ENCODE data around the gene XRCC4.
"Not testable (repeated sequence)": the region's sequence is repeated elsewhere in the genome, so short reads cannot be mapped to it uniquely, and the experiment has no call there.

XRCC4 gene

DNA sequence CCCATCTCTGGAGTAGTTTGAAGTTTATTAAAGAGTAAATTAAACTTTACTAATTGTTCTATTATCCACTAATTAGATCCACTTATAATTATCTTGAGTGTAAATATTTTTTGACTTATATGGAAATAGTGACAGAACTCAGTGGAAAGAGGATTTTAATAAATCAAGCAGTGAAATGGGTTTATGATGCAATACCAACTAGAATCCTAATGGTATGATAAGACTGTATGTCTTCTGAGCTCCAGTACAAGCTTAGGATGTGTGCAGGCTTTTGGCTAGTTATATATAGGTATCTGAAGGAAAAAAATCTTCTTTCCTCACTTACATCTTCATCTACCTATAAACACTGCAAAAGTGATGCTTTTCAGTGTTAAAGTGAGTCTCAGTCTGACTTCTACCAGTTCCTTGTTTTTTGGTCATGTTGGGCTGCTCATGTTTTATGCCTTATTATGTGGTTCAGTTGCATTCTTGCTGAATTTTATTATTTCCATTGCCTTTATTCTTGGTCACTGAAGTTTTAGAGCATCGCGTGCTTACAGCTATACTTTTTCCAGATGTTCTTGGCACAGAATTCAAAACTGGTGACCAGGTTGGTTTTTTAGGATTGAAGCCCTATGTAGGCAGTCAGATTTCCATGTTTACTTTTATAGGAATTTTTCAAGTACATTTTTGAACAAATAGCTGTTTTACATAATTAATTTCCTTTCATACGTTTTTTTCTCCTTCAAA is 30.5 kb downstream of the XRCC4 start:
- no peak for DNase-seq (ENCODE audit: low read depth in 1 of 2, low spot score in 1 of 2)

DNA sequence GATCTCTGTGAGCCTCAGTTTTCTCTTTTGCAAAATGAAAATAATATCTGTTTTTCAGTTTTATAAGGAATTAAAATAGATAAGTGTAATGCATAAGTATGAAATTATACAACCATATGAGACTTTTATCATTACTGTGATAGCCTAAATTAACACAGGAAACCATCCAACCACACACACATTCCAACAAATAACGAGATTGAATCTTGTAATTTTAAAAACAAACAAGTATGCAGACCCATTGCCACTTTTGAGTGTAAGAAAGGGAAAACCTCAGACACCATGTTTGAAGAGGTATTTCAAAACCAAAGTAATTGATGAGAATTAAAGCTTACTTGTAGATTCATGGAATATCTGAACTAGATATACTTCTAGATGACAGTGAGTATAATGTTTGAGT is 32.0 kb downstream of the XRCC4 start:
- no peak for DNase-seq (ENCODE audit: low read depth in 1 of 2, low spot score in 1 of 2)

DNA sequence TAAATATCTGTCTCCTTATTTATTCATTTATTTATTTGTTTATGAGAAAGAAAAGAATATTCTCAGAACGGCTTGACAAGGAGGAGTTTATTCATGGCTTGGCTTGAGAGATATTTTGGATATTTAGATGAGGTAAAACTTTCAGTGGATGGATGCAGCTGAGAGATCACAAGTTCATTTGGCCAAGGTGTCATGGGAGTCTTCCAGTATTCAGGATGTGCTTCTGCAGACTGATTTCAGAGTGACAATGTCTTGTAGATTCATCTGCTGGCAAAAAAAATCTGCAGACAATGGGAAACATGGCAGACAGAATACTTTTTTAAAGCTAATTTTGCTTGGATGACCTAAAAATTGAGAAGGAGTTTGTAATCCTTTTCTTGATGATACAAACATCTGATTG is 38.5 kb downstream of the XRCC4 start:
- no peak for DNase-seq (ENCODE audit: low read depth in 1 of 2, low spot score in 1 of 2)

DNA sequence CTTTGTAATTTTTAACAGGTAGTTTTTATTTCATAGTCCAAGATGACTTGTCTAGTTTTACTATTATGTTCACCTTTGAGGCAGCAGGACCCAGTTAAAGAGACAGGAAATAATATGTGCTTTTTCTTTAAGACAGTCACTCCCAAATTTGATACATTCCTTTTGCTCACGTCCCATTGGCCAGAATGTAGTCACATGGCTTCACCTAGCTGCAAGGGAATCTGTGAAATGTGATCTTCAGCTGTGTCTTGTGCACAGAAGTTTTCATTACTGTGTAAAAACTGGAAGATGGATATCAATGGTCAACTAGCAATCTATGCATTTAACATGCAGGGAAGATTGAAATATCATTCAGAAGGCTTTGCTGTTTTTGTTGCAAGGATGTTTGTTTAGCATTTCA is 41.1 kb downstream of the XRCC4 start:
- no peak for DNase-seq (ENCODE audit: low read depth in 1 of 2, low spot score in 1 of 2)

DNA sequence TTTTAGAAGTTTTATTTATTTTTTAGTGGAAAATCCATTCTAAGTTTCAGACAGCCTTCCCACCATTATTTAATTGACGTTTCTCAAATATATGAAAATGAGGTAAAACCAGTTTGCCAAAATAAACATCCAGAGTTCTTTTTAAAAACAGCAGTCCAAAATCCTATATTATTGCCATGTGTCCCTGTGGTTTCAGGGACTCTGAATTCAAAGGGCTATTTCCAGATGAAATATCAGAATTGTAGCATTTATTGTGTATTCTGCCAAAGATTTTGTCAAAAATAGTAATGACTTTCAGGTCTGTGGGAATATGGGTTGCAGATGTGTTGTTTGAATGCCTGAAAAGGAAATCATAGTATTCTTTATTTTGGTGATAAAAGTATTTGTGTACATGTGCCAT is 41.6 kb downstream of the XRCC4 start:
- no peak for DNase-seq (ENCODE audit: low read depth in 1 of 2, low spot score in 1 of 2)

DNA sequence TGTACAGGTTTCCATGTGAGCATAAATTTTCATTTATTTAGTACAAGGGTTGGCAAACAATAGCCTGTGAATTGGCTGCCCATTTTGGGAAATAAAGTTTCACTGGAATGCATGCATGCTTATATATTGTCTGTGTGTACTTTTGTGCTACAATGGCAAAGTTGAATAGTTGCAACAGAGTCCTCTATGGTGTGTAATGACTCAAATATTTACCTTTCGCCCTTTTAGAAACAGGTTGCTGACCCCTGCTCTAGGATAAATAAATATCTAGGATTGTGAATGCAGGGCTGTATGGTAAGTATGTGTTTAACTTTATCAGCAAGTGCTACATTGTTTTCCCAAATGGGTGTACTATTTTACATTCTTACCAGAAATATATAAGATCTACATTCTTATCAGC is 47.2 kb downstream of the XRCC4 start:
- no peak for DNase-seq (ENCODE audit: low read depth in 1 of 2, low spot score in 1 of 2)

DNA sequence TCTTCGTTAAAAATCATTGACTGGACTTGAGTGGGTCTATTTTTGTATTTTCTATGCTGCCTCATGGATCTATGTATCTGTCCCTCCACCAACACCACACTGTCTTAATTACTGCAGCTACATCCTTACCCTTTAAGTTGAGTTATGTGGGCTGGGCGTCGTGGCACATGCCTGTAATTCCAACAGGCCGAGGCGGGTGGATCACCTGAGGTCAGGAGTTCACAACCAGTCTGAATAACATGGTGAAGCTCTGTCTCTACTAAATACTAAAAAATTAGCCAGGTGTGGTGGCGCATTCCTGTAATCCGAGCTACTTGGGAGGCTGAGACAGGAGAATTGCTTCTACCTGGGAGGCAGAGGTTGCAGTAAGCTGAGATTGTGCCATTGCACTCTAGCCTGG is 48.2 kb downstream of the XRCC4 start:
- DNase-seq (ENCODE audit: low read depth in 1 of 2, low spot score in 1 of 2) = no peak

DNA sequence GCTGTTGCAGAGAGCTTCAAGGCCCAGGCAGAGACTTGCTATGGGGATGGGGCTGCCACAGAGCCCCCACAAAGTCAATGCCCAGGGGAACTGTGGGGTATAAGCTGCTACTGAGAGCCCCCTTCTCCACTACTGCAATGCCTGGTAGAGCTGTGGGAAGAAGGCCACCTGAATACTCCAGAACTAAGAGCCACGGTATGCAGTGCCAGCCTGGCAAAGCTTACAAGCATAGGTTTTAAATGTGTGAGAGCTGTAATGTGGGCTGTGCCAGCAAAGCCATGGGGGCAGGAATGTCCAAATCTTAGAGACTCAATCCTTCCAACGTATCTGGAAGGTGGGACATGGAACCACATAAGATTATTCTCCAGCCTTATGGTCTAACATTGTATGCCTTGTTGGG is 49.2 kb downstream of the XRCC4 start:
- DNase-seq (ENCODE audit: low read depth in 1 of 2, low spot score in 1 of 2) = no peak

DNA sequence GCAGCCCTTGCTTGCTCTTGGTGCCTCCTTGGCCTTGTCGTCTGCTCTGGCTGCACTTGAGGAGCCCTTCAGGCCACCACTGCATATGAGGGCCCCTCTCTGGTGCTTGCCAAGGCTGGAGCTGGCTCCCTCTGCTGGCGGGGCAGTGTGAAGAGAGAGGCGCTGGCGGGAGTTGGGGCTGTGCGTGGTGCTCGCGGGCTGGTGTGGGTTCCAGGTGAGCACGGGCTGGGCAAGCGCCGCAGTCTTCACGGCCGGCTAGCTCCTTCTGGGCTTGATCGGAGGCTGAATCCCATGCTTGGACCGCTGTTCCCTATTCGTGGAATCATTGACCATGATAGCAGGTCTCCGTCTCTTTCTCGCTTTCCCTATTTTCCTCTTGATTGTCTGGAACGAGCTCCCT is 56.5 kb downstream of the XRCC4 start:
- DNase-seq (ENCODE audit: low read depth in 1 of 2, low spot score in 1 of 2) = no peak

DNA sequence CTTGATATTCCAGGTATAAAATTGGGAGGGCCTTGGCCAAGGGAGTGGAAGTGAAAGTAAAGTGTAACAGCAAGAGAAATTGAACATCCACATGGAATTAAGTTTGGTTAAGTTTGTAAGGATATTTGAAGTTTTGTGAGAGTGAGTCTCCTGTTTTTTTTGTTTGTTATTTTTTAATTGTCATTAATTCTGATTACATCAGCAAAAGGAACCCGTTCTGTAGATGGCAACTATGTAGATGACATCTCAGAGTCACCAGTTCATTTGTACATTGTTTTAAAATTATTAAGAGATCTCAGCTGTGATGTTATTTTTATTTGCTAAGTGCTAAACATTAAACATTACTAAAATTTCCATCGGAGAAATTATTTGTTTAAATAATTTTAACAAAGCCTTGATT is 65.2 kb downstream of the XRCC4 start:
- DNase-seq (ENCODE audit: low read depth in 1 of 2, low spot score in 1 of 2) = no peak

DNA sequence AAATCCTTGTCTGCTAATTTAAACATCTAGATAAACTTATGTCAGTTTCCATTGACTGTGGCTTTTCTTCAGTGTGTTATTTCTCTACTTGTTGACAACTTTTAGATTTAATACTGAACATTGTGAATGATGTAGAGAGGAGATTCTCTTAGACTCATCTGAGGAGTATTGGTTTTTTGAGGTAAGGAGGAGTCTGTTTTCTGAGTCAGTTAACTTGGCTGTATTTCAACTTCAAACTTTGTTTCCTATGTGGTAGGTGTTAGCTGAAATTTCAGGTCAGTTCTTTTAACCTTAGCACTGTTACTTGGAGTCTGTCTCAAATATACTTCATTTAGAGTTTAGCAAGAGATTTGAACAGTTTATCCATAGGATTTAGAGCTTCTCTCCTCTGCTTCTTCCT is 67.9 kb downstream of the XRCC4 start:
- no peak for DNase-seq (ENCODE audit: low read depth in 1 of 2, low spot score in 1 of 2)

DNA sequence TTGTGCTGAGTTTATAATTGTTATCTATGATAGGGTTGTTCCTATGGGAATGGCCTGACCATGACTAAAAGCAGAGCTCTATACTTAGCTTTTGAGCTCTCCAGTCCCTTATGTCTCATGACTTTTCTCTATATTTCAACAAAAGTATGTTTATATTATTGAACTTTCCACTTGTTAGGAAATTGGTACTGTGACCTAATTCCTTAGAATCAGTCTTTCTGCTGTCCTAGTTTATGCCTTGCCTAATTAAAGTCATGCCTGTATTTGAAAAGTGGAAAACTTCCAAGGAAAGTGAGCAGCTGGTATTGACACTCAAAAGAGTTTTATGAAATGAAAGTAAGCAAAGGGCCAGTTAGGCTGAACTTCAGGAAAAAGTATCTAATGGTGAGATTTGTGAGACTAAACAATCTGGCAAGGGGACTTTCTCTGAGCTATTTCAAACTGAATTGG is 68.6 kb downstream of the XRCC4 start:
- no peak for DNase-seq (ENCODE audit: low read depth in 1 of 2, low spot score in 1 of 2)

DNA sequence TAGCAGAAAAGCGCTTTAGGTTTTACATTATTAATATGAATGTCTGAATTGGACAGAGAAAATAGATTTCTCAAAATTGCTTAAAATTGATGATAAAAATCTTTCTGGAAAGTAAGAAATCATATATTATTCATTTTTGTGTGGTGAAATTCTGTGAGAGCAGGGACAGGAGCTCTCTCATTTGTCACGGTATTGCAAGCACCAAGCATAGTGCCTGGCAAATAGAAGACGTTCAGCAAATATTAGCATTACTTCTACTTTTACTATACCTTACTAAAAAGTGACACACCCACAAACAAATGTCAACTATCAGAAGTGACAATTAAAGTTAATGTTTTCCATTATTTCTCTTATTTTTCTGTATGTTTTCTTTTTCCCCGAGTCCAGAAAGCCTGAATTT is 69.1 kb downstream of the XRCC4 start:
- DNase-seq (ENCODE audit: low read depth in 1 of 2, low spot score in 1 of 2) = no peak

DNA sequence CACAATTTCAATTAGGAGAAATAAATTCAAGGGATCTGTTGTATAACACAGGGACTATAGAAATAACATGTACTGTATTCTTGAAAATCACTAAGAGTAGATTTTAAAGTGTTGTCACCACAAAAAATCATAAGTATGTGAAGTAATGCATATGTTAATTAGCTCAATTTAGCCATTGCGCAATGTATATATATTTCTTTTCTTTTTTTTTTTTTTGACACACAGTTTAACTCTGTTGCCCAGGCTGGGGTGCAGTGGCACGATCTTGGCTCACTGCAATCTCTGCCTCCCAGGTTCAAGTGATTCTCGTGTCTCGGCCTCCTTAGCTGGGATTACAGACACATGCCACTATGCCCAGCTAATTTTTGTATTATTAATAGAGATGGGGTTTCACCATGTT is 70.2 kb downstream of the XRCC4 start:
- DNase-seq (ENCODE audit: low read depth in 1 of 2, low spot score in 1 of 2) = no peak

DNA sequence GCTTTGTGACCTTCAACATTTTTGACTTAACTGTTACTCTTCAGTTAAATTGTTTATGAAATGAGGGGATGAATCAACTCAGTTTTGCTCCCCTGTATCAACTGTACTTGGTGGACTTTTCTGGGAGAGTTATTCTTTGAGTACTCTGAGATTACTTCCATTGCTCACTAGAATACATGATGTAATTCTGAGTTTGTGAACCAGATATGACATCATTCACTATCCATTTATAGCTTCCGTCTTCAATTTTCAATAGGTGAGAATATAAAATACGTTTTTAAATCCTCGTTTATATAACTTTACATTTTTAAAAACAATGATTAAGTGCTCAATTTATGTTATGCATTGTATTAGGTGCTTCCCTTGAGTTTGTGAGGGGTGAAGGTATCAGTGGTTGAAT is 71.0 kb downstream of the XRCC4 start:
- DNase-seq (ENCODE audit: low read depth in 1 of 2, low spot score in 1 of 2) = no peak

DNA sequence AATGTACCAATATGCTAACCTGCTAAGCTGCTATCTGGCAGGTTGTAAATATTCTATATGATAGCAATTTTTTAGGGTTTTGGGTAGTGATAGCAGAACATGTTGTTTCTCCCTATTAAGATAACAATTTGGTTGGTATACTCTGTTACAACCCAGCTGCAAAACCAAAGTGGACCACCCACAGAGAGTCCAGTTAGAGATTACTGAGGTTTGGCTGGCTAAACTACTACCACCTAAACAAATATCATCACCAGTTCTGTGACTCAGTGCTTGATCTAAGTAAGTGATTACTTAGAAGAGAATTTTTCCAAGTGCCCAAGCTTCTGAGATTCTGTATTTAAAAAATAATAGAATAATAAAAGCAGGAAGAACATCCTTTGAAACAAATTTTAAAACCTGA is 72.3 kb downstream of the XRCC4 start:
- DNase-seq (ENCODE audit: low read depth in 1 of 2, low spot score in 1 of 2) = no peak

DNA sequence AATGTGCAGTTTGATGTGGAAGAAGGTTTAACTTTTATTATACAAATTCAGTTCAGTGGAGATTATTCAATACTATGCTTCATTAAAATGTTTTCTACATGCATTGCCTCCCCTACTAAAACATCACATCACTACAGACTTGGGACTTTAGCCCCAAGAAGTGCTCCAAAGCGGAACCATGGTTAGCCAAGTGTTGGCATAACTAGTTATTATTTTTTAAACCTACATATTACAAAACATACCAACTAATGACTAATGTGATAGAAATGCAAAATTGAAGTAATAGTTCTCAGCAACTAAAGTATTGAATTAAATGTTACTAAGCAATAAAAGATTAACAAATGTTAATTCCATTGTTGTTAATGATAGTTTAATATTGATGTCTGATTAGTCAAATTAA is 74.5 kb downstream of the XRCC4 start:
- no peak for DNase-seq (ENCODE audit: low read depth in 1 of 2, low spot score in 1 of 2)

DNA sequence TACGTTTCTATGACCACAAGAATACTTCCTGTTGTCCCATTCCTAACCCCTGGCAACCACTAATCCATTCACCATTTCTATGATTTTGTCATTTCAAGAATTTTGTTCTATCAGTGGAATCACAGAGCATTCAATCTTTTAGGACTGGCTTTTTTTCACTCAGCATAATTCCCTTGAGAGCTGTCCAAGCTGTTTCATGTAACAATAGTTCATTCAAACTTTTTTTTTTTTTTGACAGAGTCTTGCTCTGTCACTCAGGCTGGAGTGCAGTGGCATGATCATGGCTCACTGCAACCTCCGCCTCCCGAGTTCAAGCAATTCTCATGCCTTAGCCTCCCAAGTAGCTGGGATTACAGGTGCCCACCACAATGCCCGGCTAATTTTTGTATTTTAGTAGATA is 75.6 kb downstream of the XRCC4 start:
- not testable (repeated sequence) for DNase-seq (ENCODE audit: low read depth in 1 of 2, low spot score in 1 of 2)

DNA sequence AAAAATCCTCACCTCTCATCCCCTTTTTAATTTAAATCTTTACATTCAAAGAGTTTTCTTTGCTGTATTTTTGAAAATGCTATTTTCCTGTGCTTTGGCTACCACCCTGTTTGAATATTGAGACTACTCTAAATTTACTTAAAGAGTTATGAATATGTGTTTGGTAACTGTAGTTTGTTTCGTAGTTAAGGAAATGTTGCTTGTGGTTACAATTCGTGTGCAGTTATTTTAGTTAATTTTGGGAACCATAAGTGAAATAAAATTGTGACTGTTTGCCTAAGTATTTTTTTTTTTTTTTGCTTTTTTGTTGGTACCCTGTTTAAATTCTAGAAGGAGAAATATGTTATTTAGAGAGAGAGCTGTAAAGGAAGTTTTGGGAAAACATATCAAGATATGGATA is 78.7 kb downstream of the XRCC4 start:
- no peak for DNase-seq (ENCODE audit: low read depth in 1 of 2, low spot score in 1 of 2)

DNA sequence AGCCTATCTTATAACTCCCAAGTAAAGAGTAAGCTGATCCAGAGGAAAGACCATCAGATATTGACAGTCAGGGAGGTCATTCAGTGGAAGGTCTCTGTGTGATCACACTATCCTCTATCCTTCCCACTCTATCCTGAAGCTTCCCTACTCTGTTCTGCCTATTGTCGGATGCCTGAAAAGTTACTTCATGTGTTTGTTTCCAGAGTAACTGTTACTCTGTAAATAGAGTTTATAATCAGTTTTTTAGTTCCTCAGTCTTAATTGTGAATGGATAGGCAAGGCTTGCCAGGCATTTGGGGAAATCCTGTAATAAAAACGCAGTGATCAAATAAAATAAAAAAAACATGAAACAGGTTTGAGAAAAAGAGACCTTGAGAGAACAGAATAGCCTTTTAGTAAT is 79.8 kb downstream of the XRCC4 start:
- no peak for DNase-seq (ENCODE audit: low read depth in 1 of 2, low spot score in 1 of 2)

DNA sequence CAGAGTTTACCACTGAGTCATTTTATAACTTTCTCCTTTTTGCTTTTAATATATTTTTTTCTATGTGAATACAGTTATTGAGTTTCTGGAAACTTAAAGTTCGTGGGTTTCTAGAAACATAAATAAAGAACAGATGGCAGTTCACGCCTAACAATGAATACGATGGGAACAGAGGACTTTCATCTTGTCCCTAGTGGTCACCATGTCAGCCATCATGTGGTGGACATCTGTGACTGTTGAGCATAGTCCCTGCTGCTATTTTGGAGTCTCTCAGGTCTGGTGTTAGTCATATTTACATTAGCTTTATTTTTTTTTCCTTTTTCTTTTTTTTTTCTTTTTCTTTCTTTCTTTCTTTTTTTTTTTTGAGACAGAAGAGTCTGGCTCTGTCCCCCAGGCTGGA is 85.3 kb downstream of the XRCC4 start:
- no peak for DNase-seq (ENCODE audit: low read depth in 1 of 2, low spot score in 1 of 2)

DNA sequence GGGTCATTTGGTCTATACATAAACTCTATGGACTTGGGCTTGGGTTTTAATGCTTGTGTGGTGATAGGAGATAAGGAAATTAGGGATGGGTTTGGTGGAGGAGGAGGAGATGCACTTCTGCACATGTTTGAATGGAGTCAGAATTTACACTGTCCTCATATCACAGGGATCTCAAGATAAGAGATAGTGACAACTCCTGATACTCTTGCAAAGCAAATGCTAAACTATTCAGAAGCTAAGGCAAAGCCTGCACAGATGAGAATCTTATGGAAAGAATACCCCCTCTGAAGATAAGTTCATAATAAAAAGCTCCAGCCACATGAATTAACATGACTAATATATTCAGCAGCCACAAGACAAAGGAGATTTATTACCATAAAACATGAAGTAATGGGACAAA is 90.2 kb downstream of the XRCC4 start:
- no peak for DNase-seq (ENCODE audit: low read depth in 1 of 2, low spot score in 1 of 2)

DNA sequence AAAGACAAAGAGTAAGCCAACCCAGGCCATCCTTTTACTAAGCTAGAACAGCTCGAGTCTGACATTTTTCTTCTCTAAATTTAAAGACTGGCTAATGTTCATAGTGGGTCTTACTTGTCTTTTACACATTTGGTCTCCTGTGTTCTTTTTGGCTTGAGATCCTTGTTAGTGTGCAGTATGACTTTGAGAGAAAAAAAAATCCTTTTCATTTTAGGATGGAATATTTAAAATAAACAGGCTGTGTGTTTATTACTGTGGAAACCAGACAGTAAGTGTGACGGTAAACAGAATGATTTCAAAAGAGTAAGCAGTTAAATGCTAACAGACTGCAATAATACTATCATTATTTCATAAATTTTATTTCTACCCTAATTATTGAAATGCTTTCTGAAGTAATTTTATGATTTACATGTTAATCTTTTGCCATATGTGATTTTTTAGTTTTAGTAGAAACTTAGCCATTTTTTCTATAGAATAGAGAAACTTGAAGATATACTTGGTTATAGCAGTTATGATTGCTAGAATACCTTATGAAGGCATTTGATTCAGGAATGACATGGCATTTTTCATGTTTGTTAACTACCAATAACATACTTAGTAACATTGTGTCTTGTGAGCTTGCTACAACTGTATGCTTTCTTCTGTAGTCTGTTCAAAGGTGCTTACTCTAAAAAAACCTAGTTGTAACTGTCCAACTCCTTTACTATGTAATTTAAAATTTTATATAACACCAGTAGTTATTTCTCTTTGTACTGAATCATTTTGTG is 92.4 kb downstream of the XRCC4 start:
- DNase-seq (ENCODE audit: low read depth in 1 of 2, low spot score in 1 of 2) = no peak

All from stimulated activated CD4-positive, alpha-beta T cell treated with anti-CD3 and anti-CD28 coated beads, Interleukin-15, amount 100 ng/mL, for 1 hour (primary cell).